Omental fat pad (tissue), 4 donors: Measurements from ENCODE around the gene CYREN. TPM values are rescaled to one million over a fixed set of nuclear protein-coding genes. Genes with fewer than 3 reads are reported as not detected.
A peak's percentile ranks its signal among the peaks of the same experiment; 100 is the strongest.
"Not testable (repeated sequence)": the region's sequence is repeated elsewhere in the genome, so short reads cannot be mapped to it uniquely, and the experiment has no call there.

ENCODE experiments used
- ATAC-seq: fragments of 150-250 bp; one replicate; pipeline ENCODE4 v1.9.1; 2016; ENCODE audit warnings: mild to moderate bottlenecking, moderate library complexity; ENCODE audit not compliant: low FRiP score
- DNase-seq: peaks from one replicate; pipeline ENCODE4 v3.0.0-alpha.2; 2019; ENCODE audit warnings: low spot score
- total RNA-seq, 4 donors: library from RNA; depleted of rRNA; stranded (reverse); fragments of >200 nt; gene quantifications; one replicate each; pipeline ENCODE4 v1.1.0, GENCODE V29; 2016
- TF ChIP-seq, protein P1 (sequence below), 3 donors: fragments of 450-650 bp; IDR thresholded peaks; one replicate each; pipeline ENCODE4 v1.5.1; 2016 to 2017; ENCODE audit warnings: antibody characterized with exemption in 3 of 3, mild to moderate bottlenecking in 3 of 3, moderate library complexity in 2 of 3

Gene CYREN
- total RNA-seq, 4 donors from 2014 or later = 24.6 to 50.8 (median 29.6) TPM

DNA sequence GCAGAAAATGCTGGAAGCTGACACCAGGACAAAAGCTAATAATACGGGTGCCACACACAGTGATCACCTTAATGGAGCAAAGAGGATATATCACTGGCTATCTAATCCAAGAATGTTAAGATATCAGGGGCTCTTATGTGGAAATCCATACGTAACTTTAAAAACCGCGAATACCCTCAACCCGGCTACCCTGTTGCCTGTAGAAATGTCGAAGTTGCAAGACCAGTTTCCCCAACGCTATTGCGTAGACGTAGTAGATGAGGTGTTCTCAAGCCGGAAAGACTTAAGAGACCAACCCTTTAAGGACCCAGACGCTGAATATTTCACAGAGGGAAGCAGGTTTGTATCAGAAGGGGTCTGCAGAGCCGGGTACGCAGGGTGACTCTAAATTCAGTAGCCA lies 7.9 kb upstream of the CYREN start:
- DNase-seq (no peak), ATAC-seq (no peak)
- TF ChIP-seq, protein P1, sequence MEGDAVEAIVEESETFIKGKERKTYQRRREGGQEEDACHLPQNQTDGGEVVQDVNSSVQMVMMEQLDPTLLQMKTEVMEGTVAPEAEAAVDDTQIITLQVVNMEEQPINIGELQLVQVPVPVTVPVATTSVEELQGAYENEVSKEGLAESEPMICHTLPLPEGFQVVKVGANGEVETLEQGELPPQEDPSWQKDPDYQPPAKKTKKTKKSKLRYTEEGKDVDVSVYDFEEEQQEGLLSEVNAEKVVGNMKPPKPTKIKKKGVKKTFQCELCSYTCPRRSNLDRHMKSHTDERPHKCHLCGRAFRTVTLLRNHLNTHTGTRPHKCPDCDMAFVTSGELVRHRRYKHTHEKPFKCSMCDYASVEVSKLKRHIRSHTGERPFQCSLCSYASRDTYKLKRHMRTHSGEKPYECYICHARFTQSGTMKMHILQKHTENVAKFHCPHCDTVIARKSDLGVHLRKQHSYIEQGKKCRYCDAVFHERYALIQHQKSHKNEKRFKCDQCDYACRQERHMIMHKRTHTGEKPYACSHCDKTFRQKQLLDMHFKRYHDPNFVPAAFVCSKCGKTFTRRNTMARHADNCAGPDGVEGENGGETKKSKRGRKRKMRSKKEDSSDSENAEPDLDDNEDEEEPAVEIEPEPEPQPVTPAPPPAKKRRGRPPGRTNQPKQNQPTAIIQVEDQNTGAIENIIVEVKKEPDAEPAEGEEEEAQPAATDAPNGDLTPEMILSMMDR (IDR thresholded peaks at IDR 0.05) = no peak

DNA sequence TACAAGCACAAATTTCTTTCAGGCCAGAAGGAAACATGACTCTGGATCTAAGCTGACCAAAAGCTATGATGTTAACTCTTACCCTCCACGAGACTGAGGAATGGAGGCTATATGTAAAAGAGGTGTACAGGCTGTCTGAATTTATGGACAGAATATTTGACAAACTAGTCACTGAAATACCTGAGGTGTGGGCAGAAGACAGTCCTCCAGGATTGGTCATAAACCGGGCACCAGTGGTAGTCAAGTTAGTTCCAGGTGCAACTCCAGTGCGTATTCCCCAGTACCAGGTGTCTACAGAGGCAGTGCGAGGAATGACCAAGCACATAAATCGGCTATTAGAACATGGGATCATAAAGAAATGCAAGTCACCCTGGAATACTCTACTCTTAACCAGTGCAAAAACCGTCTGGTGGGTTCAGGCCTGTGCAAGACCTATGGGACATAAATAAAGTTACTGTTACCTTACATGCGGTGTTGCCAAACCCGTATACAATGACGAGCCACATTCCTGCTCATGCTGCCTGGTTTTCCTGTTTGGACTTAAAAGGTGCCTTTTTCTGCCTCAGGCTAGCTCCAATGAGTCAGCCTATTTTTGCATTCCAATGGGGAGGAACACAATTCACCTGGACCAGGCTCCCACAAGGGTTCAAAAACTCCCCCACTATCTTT lies 6.7 kb upstream of the CYREN start:
- peak; percentile 28 for ATAC-seq
- TF ChIP-seq, protein P1 (IDR thresholded peaks at IDR 0.05) = no peak
- DNase-seq = no peak

DNA sequence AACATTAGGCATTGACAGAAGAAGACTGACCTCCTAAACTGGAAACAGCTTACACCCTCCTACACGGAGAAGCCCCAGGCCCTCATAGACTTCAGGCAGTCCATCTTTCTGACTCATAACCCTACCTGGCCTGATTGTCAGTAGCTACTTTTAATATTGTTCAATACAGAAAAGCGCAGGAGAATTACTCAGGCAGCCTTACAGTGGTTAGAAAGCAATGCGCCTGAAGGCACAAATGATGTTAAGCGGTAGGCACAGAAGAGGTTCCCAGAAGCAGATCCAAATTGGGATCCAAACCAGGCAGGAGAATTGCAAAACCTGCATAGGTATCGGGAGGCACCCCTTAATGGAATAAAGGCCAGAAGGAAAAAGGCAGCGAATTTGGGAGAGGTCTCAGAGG lies 5.4 kb upstream of the CYREN start:
- ATAC-seq (no peak), DNase-seq (no peak)
- TF ChIP-seq, protein P1 (IDR thresholded peaks at IDR 0.05) = no peak

DNA sequence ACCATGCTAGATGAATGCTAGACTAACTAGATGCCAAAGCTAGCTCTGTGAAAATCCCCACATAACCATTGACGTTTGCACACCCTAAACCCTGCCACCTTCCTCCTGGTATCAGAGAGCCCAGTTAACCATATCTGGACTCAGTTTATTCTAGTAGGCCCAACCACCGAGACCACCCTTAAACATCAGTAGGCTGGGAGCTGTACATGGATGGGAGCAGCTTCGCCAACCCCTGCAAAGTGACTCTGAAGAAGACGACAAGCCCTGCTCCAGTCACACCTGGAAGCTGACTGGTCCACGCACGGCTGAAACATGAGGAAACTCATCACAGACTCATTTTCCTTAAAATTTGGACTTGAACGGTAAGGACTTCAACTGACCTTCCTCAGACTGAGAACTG lies 4.4 kb upstream of the CYREN start:
- TF ChIP-seq, protein P1 (IDR thresholded peaks at IDR 0.05) = no peak

DNA sequence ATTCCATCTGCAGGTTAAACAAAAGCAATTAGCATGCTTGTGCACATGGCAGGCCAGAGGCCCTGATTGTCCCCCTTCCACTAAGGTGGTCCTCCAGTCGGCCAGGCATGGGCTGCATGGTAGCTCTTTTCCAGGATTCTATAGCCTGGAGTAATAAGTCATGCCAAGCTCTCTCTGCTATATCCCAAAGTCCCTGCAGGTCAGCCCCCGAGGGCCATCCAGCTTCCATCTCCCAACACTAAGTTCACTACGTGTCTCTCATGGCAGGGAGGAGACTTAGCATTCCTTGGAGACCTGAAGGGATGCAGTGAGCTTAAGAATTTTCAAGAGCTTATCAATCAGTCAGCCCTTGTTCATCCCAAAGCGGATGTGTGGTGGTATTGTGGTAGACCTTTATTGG lies 3.4 kb upstream of the CYREN start:
- DNase-seq, ATAC-seq: not testable (repeated sequence)

More for the DNA sequence above, 4.4 kb upstream of the CYREN start:
- ATAC-seq = no peak
- DNase-seq = no peak

DNA sequence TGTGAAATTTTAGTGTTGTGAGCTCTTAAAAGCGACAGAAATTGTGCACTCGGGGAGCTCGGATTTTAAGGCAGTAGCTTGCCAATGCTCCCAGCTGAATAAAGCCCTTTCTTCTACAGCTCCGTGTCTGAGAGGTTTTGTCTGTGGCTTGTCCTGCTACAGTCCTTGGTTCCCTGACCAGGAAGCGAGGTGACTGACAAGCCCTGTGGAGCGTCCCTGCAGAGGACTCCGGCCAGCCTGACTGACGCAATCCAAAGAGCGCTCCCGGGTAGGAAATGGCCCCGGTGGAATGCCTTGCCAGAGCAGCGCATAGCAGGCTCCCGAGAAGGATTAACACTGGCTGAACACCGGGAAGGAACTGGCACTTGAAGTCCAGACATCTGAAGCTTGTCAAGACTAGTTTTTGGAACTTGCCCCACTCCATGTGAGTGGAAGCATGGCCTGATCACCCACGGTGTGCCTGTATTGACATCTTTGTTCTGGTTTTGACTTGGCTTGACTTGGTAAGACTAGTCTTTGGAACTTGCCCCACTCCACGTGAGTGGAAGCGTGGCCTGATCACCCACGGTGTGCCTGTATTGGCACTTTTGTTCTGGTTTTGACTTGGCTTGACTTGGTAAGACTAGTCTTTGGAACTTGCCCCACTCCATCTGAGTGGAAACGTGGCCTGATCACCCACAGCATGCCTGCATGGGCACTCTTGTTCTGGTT lies 1.2 kb upstream of the CYREN start:
- not testable (repeated sequence) for DNase-seq, ATAC-seq

DNA sequence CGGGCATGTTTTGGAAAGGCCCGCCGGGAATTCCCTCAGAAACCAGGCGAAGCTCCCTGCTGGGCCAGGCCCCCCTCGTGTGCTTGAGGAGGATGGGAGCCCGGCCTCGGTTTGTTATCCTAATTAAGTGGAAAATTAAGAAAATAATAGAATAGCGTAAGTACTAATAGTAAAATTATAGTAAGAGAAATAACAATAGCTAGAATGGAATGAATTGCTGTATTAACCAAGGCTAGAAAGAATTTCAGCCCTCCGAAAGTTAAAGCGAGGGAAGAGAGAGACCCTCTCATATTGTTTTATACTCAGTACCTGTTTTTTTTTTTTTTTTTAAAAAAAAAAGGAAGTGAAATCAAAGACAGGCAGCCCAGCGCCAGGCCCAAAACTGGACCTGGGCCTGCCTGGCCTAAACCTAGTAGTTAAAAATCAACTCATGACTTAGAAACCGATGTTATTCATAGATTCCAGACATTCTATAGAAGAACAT lies 533 bp upstream of the CYREN start:
- DNase-seq, ATAC-seq: not testable (repeated sequence)

DNA sequence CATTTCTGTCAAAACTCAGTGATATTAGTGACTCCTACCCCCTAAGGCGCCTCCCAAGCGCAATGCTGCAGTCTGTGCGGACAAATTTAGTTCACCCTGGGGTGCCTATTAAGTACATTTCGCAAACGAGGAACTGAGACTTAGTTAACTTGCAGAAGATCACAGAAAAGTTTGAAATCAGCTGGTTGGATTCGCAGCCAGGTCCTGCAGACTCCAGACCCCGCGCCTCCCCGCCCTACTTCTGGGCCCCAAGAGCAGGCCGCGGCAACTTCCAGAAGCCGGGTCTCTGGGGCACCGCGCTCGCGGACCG lies 588 bp downstream of the CYREN start:
- DNase-seq (no peak), ATAC-seq (no peak)
- TF ChIP-seq, protein P1 (IDR thresholded peaks at IDR 0.05) = no peak
